Activated CD4-positive, alpha-beta T cell treated with anti-CD3 and anti-CD28 coated beads, Interleukin-2, Interleukin-6, amounts not matched to agents 100 ng/mL and 50 ng/mL, durations not matched to agents 16 hours and 8 hours (primary cell): ENCODE data around the gene SRSF8.

Experiments used
- DNase-seq: peaks from one replicate; pipeline ENCODE4 v3.0.0-alpha.2; 2020

The SRSF8 gene

DNA sequence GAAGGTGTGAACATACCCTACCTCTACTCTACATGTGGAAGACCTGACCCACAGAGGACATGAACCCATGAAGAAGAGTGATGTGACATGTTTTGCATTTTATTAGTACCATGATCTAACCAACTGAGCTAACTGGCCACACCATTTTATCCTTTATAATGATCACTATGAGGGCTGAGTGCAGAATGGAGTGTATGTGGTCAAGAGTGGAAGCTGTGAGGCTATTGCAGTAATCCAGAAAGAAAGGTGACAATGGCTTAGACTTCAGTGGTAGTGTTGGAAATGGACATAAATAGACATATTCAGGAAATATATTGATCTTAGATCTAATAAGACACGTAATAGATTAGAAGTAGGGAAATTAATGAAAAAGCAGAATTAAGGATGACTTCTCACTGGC lies 3.8 kb downstream of the SRSF8 start:
- DNase-seq: no peak

DNA sequence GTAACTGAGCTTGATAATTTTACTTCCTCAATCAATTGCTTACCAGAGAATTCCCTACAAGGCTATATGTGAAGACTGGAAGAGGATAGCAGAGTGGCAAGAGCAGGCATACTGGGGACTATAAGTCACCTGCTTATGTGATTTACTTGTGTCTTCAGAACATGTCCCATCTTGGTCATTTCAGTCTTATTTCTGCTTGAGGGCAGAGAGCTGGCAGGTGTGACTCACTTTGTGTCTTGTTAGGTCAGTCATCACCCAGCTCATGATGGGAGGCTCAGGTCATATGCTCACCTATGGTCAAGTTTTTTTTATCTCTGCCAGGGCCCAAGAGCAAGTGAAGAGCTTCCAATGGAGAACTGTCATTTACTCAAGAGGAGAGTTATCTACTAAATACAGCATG lies 6.2 kb downstream of the SRSF8 start:
- peak; percentile 11 for DNase-seq

DNA sequence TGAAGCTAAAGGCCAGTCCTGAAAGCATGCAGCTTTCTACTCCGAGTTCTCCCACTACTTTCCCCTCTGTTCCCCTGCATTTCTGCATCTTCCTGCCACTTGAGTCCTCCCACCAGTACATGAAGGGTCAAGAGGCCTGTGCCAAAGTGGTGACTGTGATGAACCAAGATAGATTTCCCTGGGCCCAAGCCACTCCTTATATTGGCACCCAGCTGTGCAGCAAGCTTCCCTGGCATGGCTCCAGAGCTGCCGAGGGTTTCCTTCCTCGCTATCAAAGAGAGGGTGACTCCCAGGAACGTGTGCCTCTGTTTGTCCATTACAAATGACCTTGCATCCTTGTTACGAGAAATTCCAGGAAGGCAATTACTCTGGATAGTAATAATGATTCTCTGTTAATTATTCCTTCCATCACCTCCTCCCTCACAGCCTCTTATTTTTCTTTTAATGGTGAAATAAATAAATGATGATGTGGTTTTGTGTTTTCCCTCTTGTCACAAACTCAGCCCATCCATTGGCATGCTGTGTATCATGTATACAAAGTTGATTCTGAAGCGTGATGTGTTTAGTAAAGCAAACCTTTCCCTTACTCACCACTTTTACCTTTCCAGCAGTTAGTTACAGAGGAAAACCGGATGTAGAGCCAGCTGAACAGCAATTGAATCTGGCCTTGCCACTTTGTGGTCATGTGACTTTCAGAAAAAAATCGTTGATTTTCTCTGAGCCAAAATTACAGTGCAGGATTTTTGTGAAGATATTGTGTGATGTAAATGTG lies 8.3 kb downstream of the SRSF8 start:
- DNase-seq: no peak

DNA sequence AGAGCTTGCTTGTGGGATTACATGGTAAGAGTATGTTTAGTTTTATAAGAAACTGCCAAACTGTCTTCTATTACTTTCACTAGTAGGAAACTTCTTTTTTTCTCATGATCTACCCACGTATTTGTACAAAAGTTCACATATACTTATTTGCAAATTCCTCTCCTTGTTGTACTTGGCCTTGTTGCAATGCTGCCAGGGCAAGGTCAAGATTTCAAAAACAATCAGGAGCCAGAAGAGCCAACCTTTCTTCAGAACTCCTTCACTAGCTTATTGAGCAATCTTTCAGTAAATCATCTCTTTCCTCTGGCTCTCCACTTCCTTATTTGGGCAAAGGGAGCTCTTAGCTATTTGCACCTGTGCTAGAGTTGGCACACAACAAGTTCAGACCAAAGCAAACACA lies 9.7 kb downstream of the SRSF8 start:
- no peak for DNase-seq

DNA sequence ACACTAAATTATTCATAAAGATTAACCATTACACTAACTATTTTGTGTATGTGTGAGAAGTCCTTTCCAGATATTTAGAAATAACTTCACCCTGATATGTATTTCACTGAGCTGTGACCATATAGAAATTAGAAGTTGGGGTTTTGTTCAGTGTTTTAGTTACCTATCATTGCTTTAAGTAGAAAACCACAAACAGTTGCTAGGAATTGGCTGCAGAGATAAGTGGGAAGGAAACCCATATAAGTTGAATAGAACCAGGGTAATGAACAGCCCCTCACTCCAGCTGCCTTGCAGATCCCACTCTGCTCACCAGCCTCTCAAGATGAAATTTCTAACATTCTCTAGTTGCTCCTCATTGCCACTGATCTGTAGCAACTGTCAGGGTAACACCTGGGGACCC lies 10.3 kb downstream of the SRSF8 start:
- DNase-seq: no peak

DNA sequence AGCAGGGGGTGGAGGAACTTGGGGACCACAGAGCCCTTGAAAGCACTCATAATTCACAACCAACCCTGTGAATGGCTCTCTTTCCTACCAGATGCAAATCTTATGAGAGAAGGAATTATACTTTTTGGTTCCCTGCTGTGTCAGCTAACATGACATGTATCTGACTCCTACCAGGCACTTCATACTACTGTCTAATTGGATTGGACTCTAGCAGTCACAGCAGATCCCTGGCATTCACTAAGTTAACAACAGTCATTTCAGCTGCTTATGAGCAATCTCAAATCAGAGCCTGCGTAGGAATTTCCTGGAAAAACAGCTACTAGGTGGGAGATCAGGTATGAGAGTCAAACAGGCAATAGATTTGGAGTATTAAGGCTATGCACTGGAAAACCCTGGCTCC lies 11.8 kb downstream of the SRSF8 start:
- DNase-seq: no peak

DNA sequence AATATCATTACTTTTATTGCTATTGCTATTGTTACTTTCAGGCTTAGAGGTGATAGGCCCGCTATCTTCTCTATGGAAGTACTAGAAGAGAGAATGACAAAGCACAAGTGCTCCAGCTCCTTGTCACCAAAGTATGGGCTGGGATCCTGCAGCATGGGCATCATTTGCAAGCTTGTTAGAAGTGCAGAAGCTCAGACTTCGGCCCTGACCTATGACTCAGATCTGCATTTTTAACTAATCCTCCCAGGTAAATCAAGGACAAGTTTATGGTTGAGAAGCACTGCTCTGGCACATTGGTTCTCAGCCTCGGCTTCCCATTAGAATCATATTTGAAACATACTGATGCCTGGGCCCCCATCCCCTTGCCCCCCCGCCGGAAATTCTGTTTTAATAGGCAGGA lies 14.3 kb downstream of the SRSF8 start:
- DNase-seq: no peak

DNA sequence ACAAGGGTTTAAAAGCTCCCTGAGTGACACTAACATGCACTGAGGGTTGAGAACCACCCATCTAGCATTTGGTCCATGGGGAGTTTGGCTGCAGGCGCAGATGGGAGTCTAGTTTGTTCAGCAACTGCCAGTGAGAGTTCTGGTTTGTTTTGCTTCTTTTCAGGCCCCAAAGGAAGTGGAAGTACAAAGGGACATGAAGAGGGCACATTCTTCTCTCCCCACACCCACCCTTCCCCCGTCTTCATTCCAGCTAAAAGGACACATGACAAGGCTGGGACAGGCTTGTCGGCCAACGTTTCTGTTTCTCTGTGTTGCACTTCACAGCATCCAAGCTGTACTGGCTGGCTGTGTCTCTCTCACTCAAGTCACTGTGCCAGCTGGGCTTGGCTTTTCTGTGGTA lies 14.7 kb downstream of the SRSF8 start:
- no peak for DNase-seq

DNA sequence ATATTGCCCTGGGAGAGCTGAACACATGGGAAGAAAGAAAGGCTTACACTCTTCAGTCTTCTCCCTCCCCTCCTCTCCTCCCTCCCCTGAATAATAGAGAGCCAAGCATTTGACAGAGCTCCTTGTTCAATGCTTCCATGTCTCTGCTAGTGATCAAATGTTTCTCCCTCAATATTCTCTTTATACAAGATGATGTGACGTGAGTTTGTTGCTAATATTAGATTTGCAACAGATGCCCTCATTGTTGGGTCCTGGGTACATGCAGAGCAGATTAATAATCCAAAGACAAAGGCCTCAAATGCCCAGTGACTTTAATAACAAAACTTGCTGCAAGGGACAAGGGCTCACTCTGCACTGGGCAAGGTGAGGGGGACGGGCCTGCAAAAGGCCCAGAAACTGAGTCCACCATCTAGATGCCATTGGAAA lies 15.9 kb downstream of the SRSF8 start:
- DNase-seq: no peak

DNA sequence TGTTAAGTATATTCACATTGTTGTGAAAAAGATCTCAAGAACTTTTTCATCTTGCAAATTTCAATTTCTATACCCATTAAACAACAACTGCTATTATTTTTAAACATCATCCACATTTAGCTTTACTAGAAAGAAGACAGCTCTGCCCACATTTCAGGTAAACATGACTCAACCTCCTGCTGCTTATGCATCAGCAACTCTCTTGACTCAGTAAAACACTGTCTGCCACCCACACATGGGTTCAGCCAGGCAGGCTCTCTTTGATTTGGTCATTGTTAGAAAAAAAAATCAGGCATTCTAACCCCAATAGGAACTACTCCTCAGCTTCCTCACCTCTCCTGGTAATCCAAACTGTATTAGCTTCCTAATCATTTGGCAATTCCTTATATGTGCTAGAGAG lies 17.8 kb downstream of the SRSF8 start:
- peak; percentile 76 for DNase-seq

DNA sequence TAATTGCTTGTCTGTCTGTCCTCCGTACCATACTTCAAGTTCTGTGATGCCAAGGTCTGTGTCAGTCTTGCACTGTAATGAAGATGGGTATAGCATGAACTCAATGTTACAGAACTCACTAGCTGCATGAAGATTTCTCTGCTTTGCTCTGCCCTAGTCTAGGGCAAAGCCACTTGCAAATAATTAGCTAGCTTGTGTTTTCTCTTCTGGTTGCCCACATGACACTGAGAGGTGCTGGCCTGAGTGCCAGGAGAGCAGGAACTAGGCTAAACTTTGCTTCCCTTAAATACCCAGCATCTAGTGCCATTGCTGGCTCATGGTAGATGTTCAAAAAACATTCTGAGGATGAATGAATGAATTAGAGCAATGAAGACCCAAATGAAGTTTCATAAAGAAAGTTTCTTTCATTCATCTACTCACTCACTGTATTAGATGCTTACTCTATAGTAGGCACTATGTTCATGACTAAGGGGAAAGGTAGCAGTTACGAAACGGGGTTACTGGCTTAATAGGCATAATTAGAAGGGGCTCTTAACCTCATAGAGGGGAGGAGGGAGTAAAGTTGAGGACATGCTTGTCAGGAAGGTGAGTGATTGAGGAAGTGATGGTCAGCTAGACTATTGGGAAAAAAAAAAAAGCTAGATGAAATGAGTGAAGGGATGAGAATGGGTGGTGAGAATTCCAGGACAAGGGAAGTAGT lies 18.5 kb downstream of the SRSF8 start:
- no peak for DNase-seq

DNA sequence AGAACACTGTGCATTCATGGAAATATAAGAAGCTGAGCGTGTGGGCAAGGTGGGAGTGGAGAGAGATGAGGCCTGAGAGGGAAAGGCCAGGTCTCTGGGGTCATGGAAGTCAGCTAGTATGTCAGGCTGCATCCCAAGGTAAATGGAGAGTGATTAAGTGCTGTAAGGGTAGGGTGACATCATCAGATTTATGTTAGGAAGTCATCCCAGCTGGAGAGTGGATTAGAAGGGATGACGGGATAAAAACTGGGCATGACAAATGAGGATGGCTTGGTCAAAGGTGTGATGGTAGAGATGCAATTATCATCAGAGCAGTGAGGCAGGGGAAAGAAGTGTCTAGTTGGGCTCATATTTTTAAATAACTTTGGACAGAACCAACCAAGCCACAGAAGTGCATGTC lies 19.4 kb downstream of the SRSF8 start:
- DNase-seq: no peak

DNA sequence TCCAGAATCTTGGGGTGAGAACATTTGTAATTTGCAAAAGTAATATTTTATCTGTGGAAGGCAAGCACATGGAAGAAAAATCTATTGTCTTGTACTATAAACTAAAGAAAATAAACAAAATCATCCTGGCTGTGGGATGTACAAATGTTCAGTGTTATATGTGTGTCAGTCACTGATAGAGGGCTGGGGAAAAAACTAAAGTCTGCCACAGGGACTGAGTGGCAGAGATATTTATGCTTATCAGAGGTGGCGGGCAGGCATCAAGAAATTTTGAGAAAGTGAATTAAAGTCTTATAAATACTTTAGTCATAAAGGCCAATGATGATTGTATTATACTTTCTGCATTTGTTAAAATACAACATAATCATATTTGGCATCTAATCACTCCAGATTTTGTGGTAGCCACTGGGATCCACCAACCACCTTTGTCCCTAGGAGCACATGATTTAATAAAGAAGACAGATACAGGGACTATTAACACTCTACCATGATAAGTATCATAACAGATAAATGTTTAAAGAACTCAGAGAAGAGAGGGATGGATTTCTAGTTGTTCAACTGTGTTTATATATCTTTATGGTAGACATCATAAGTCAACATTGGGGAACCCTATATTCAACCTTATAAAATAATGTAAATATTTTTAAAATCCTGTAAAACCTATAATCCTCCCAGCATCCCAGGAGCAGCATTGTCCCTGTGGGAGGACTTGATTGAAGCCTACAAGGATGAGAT lies 20.3 kb downstream of the SRSF8 start:
- no peak for DNase-seq

DNA sequence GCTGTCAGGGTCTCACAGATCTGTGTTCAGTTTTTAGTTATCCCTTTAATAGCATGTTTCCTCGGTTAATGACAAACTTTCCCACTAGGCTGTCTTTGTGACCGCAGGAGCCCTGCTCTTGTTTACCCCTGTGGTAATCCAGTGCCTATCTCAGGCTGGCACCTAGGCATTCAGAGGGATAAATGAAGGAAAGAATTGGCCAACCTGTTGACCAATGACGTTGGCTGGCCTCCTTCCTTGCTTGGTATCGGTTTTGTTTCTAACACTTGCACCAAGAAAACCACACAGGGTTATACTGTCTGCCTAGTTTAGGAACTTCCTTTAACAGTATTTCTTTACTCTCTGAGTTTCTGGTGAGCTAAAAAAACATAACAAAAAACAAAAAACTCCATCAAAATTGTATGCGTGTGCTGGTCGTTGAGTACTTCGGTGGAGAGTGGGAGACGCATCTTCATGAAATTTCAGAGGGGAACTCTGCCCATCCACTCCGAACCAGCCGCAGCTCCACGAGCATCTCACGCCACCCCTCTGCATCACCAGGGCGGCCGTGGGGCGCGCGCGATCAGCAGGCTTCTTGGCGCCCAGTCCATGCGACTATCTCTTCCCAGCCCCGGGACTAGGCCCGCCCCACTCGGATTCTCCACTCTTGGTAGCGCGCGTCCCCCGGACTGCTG lies 22.4 kb downstream of the SRSF8 start:
- peak; percentile 58 for DNase-seq

DNA sequence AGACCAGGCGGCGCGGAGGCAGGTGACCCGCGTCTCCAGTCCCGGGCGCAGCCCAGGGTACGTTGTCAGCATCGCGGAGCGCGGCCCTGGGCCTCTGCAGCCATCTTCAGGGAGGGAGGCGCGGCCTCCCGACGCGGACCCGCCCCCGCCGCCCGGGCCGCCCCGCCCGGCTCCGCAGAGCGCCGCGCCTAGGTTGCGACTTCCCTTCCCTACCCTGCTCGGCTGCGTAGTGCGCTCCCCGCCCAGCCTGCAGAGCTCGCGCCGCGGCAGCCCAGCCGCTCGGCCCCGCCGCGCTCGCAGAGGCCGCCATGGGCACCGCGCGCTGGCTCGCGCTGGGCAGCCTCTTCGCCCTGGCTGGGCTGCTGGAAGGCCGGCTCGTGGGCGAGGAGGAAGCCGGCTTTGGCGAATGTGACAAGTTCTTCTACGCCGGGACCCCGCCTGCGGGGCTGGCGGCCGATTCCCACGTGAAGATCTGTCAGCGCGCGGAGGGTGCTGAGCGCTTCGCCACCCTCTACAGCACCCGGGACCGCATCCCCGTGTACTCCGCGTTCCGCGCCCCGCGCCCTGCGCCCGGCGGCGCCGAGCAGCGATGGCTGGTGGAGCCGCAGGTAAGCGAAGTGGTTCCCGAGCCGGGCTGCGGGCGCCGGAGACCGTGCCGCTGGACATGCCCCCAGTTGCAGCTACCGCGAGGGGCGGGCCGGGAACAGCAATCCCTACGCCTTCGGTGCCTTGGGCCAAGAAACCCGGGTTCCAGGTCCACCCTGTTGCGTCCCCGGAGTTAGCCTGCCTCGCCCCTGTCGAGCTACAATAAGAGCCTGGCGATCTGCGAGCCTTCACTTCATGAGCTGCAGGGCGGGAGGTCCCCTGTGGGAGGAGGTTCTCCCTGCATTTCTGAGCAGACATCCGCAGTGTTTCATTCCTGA lies 23.2 kb downstream of the SRSF8 start, which contains the start of gene ENDOD1:
TSS of gene ENDOD1 (plus strand) at position 227 of the 923 bp plus-strand sequence. CDS start at position 309, 82 bp downstream.
- peak; percentile 92 for DNase-seq

DNA sequence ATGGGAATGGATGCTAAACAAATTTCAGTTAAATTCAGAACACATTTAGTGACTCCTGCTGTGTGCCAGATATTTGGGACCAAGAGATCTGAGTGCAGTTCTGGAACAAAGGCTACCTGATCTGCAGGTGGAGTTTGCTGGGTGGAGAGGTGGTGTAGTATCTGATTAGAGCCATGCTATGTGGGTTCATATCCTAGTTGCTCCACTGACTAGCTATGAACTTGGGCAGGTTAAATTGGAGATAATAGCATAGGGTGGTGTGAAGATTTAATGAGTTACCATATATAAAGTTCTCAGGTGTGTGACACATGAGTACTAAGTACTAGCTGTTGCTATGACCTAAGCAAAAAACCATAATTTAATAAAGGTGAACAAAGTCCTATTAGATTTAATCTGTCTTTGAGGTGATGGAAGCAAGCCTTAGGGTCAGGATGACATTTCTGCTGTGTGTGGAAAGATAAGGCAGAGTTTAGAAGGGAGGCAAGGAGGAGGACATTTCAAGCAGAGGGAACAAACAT lies 25.0 kb downstream of the SRSF8 start:
- no peak for DNase-seq

DNA sequence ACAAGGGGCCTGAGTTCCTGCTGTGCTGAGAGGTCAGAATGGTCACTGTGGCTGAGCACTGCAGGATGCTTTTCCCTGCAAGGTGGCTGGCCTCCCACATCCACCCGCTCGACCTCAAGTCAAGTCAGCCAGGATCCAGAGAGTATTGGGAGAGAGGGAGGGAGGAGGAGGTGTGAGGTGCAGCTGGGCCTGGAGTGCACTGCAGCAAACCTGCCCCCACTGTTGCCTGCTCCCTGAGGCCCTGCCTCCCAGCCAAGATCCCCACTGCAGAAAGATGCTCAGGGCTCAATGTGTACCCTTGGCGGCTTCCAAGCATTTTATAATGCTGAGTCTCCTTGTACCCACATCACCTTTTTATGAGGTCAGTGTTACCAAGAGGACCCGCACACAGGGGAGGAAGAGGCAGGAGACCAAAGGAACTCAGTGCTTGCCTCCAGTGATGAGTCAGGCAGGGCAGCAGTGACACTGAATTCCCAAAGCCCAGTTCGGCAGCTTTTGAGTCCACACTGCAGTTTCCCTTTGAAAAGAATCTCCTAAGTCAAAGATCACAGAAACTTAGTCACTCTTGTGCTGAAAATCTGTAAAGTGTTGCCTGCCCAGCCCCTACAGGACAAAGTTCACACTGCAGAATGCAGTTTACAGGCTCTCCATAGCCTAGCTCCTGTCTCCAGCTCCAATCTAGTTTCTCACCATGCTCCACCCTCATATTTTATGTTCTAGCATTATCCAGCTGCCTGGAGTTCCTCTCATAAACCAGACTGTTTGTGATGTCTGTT lies 26.0 kb downstream of the SRSF8 start:
- peak; percentile 45 for DNase-seq

DNA sequence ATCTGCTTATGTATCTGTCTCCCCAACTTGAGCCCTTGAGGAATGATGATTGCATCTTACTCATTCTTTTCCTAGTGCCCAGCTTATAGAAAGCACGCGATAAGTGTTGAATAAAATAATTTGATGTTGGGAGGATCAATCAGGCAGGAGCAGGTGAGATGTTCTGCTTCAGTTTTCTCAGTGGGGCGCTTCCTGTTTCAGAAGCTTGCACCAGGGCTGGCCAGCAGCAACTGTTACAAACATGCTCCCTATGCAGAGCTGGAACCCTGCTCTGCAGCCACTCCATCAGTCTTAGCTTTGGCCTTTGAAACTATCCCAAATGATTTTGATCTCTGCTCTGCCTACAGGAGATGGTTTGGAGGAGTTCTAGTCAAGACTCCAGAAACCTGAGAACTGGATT lies 26.8 kb downstream of the SRSF8 start:
- DNase-seq: no peak

DNA sequence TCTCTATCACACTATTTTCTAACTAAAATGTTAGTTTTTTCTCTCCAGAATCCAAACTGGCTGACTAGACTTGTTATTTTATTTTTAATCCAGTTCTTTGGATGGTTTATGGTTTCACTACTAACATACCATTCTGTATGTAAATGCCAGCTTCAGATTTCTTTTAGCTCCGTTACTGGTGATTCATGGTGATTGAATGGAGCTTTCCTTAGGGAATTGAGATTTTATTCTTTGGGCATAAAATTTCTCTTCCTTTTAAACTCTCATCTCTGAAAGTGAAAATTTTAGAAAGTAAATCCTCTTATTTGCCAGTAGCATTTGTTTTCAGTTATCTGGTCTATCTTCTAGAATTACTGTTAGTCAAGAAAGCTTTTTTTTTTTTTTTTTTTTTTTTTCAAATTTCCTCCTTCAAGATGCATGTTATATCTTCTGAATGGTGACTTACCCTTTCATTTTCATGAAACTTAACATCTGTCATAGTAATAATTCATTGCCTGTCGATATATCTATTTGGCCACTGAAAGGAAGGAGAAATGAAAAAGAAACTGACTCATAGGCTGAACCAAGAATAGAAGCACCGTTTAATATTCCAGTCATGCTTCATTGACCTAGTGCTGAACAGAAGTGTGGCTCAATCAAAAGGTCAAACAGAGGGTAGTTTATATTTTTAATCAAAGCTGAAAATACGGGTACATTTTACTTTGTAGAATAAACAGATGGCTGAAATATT lies 29.3 kb downstream of the SRSF8 start:
- DNase-seq: peak; percentile 59

DNA sequence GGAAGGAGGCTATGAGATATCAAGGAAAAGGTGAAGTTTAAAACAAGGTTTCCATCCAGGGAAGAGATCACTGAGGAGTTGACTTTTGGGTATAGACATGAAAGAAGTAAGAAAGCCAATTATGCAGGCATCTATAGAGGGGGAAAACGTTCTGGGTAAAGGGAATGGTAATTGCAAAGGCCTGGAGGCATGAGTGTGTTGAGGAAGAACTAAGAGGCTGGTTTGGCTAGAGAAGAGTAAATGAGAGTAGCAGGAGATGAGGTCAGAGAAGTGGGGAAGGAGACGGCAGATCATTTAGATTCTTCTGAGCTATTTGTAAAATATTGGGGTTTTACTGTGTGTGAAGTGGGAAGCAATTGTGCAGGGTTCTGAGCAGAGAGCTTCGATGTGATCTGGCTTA lies 30.5 kb downstream of the SRSF8 start:
- DNase-seq: no peak
